GM21825 (cell line): ENCODE measurements around the gene PLXND1.

Experiments
- ATAC-seq: cut with Tn5 transposase; IDR thresholded peaks from one replicate; pipeline ENCODE4 v1.9.1; 2021; ENCODE audit warnings: mild to moderate bottlenecking, moderate library complexity; ENCODE audit not compliant: unreplicated experiment

The PLXND1 gene

GRCh38 chr3:129585949-129586657 lies 20.4 kb downstream of the PLXND1 start:
- no peak for ATAC-seq

GRCh38 chr3:129584631-129585030 lies 21.8 kb downstream of the PLXND1 start:
- ATAC-seq, result no peak

- ATAC-seq, result no peak
Measured at GRCh38 chr3:129583289-129583688, 23.2 kb downstream of the PLXND1 start.

GRCh38 chr3:129582799-129583198 lies 23.7 kb downstream of the PLXND1 start:
- ATAC-seq, result no peak

- ATAC-seq, result no peak
Measured at GRCh38 chr3:129581623-129582022, 24.9 kb downstream of the PLXND1 start.

GRCh38 chr3:129579991-129580390 lies 26.5 kb downstream of the PLXND1 start:
- no peak for ATAC-seq

GRCh38 chr3:129577925-129578786 lies 28.3 kb downstream of the PLXND1 start:
- ATAC-seq, result peak; percentile 56

- ATAC-seq, result no peak
Measured at GRCh38 chr3:129577366-129577765, 29.1 kb downstream of the PLXND1 start.

GRCh38 chr3:129576514-129577352 lies 29.7 kb downstream of the PLXND1 start:
- no peak for ATAC-seq

- no peak for ATAC-seq
Measured at GRCh38 chr3:129575997-129576384, 30.5 kb downstream of the PLXND1 start.

- ATAC-seq, result no peak
Measured at GRCh38 chr3:129575233-129575996, 31.1 kb downstream of the PLXND1 start.

GRCh38 chr3:129574206-129574605 lies 32.3 kb downstream of the PLXND1 start:
- ATAC-seq, result no peak

- no peak for ATAC-seq
Measured at GRCh38 chr3:129573493-129573892, 33.0 kb downstream of the PLXND1 start.

GRCh38 chr3:129572603-129573002 lies 33.9 kb downstream of the PLXND1 start:
- no peak for ATAC-seq

GRCh38 chr3:129571605-129572547 lies 34.6 kb downstream of the PLXND1 start:
- ATAC-seq, result no peak

GRCh38 chr3:129569856-129570255 lies 36.6 kb downstream of the PLXND1 start:
- ATAC-seq, result no peak

GRCh38 chr3:129567939-129568338 lies 38.5 kb downstream of the PLXND1 start:
- ATAC-seq, result no peak

- ATAC-seq, result no peak
Measured at GRCh38 chr3:129567176-129567705, 39.2 kb downstream of the PLXND1 start.

GRCh38 chr3:129565902-129566301 lies 40.6 kb downstream of the PLXND1 start:
- no peak for ATAC-seq
